HG03378 (cell line): ENCODE results near the gene PTPRS.
"Not testable (repeated sequence)": the region's sequence is repeated elsewhere in the genome, so short reads cannot be mapped to it uniquely, and the experiment has no call there.

Experiments used
- ATAC-seq: cut with Tn5 transposase; IDR thresholded peaks from one replicate; pipeline ENCODE4 v1.9.1; 2021; ENCODE audit warnings: mild to moderate bottlenecking, moderate library complexity; ENCODE audit not compliant: unreplicated experiment

Gene PTPRS

DNA sequence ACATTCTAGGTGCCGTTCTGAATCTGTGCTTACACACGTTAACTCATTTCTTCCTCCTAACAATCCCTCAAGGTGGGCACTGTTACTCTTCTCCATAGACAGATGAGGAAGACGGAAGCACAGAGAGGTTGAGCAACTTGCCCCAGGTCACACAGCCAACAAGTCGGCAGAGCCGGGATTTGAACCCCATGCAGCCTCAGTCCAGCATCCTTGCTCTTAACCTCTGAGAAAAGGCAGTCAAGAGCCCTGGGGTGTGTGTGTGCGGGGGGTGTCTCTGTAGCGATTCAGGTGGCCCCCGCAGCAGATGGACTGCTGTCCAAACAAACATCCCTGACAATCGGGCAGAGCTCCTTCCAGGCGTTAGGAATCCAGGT lies 6.3 kb downstream of the PTPRS start:
- ATAC-seq = no peak

DNA sequence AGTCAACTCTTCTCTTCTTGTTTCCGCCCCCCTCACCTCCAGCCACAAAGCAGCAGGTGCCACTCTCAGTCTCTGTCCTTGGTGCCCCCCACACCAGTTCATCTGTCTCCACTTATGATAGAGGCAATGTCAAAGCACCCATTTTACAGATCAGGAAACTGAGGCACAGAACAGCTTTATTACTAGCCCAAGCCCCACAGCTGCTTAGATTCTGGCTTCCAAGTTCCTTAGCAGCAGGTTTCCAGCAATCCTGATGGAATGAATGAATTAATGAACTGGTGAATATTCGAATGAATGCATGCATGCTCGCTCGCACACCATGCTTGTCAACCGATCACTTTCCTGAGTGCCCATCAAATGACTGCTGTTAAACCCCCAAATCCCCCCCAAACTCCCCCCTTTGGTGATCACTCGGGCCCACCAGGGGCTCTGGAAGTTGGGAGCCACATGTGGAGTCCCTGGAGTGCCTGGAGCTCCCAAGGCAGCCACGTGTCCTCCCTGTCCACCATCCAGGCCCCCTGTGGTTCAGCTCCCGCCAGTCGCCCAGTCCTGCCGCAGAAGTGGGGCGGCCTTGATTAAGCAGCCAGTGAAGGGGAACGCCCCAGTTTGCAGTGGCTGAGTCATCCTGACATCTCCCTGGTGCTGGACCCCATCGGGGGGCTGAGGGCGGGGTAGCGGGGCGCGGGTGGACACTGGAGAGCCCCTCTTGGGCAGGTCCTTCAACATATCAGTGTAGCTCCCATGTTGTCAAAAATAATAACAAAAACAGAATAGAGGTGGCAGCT lies 6.8 kb downstream of the PTPRS start:
- no peak for ATAC-seq

DNA sequence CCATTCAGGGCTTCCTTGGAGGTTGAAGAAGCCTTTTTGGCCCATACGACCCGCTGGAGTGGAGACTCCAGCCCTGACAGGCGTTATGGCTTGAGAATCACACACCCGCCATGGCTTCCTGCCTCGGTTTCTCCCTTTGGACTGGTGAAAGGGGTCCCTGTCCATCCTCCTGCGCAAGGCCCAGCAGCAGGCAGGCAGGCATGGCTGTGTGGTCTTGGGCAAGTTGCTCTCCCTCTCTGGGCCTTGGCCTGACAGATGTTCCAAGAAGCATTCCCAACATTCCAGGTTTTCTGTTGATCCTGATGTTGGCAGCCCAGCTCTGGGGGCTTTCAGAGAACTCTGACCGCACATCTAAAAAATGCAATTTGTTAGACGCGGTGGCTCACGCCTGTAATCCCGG lies 8.1 kb downstream of the PTPRS start:
- ATAC-seq = no peak

DNA sequence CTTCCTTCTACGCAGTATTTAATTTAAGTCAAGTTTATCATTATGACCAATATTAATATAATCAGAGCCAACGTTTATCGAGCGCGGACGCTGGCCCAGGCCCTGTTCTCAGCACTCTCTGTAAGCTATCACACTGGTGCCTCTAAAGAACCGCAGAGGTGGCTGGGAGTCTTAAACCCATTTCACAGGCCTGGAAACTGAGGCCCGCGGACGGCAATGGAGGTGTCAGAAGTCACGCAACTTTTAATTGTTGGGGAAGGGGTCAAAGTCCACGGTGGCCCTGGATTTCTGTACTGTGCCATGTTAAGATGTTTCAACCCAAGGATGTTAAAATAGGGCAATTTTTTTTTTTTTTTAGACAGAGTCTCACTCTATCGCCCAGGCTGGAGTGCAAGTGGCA lies 8.8 kb downstream of the PTPRS start:
- ATAC-seq = no peak

- ATAC-seq = no peak
Observed at GRCh38 chr19:5330307-5330720, 10.3 kb downstream of the PTPRS start.

DNA sequence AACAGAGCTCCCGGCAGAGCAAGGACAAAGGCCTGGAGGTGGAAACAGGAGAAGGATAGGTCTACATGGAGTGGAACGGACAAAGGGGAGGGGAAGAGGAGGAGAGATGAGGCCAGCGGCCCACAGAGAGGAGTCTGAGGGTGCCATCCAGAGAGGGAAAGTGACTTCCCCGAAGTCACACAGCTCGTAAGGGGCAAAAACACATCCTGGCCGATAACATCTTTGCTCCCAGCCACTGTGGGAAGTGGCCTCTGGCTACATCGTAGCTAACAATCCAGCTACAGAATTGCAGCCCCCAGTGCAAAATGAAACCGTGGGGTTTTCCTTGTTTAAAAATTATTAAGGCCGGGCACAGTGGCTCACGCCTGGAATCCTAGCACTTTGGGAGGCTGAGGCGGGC lies 11.5 kb downstream of the PTPRS start:
- ATAC-seq = no peak

DNA sequence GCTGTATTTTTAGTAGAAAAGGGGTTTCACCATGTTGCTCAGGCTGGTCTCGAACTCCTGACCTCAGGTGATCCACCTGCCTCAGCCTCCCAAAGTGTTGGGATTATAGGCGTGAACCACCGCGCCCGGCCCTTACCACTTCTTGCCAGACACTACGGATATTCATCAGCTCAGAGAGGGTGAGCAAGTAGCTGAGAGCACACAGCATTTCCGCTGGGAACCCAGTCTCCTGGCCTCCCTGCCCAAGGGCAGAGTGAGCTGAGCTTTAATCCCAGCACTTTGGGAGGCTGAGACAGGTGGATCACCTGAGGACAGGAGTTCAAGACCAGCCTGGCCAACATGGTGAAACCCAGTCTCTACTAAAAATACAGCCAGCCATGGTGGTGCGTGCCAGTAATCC lies 12.2 kb downstream of the PTPRS start:
- ATAC-seq = not testable (repeated sequence)

- no peak for ATAC-seq
Observed at GRCh38 chr19:5326986-5327623, 13.5 kb downstream of the PTPRS start.

GRCh38 chr19:5326545-5326944 lies 14.1 kb downstream of the PTPRS start:
- ATAC-seq = no peak

DNA sequence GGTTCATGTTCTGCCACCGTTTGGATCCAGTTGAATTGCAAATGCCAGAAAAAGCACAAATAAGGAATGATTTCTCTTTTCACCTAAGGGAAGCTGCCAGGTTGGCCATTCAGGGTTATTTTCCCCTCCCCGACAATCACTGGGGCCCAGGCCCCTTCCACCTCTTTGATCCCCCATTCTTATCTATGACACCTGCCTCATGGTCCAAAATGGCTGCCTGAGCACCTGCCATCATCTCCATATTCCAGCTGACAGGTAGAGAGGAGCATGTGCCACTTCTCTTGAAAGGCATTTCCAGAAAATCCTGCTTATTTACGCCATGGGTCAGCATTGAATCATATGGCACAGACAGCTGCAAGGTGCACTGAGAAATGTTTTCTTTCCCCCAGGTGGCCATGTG lies 15.7 kb downstream of the PTPRS start:
- ATAC-seq = no peak

- no peak for ATAC-seq
Observed at GRCh38 chr19:5323475-5323811, 17.2 kb downstream of the PTPRS start.

GRCh38 chr19:5321851-5322681 lies 18.5 kb downstream of the PTPRS start:
- peak; percentile 65 for ATAC-seq

- ATAC-seq = no peak
Observed at GRCh38 chr19:5321066-5321642, 19.5 kb downstream of the PTPRS start.

GRCh38 chr19:5319516-5319915 lies 21.1 kb downstream of the PTPRS start:
- no peak for ATAC-seq

DNA sequence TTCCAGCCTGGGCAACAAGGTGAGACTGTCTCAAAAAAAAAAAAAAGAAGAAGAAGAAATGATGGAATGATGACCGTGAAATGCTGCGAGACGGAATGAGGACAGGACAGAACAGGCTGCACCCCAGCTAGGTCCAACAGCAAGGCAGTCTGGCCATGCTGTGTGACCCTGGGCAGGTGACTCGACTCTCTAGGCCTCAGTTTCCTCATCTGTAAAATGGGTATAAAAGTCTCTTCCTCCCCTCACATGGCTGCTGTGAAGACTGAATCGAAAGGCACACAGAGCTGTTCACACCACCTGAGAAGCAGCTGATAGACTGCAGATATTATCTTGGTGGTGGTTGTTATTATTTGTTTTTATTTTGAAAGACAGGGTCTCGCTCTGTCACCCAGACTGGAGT lies 22.3 kb downstream of the PTPRS start:
- no peak for ATAC-seq

DNA sequence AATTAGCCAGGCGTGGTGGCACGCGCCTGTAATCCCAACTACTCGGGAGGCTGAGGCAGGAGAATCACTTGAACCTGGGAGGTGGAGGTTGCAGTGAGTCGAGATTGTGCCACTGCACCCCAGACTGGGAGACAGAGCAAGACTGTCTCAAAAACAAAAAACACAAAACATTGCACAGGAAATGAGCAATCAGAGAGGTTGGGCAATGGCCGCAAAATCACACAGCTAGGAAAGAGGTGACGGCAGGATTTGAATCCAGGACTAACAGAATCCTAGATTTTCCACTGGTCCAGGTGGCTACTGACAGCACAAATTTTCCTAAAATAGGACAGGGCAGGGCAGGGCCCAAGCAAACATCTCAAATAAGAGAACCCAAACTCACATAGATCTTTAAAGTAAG lies 23.3 kb downstream of the PTPRS start:
- no peak for ATAC-seq

- no peak for ATAC-seq
Observed at GRCh38 chr19:5316138-5316537, 24.5 kb downstream of the PTPRS start.

GRCh38 chr19:5314907-5315298 lies 25.7 kb downstream of the PTPRS start:
- no peak for ATAC-seq

GRCh38 chr19:5314012-5314906 lies 26.4 kb downstream of the PTPRS start:
- ATAC-seq = no peak

DNA sequence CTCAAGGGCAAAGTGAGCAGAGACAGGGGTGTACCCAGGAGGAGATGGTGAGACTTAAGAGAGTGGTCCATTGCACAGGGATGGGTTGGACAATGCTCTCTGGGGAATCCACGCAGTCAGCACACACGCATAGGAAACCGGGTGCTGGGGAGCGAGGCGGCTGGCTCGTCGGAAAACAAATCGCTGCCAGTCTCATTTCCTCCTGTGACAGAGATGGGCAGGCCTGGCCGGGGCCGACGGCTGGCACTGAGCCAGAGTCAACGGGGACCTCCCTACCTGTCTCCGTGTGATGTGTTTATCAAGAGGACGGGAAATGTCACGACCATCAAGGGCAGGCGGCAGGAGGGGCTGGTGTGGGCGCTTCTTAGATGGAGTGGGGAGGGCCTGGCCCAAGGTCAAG lies 27.3 kb downstream of the PTPRS start:
- ATAC-seq = no peak

DNA sequence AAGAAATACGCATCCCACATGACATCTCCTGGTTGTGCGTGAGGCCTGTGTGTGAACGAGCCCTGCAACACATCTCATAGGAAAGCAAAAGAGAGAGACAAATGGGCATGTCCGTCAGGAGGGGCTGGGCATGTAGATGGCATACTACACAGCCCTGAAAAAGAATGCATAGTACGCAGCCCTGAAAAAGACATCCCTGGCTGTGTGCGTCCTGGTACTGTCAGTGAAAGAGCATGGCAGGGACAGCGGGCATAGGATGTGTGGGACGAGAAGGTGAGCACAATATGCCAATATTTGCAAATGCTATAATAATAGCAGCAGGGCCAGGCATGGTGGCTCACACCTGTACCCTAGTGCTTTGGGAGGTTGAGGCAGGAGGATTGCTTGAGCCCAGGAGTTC lies 28.6 kb downstream of the PTPRS start:
- ATAC-seq = no peak
